ENCODE data around the gene SEPTIN3. TPM values are rescaled to one million over a fixed set of nuclear protein-coding genes. Genes with fewer than 3 reads are reported as not detected.

SEPTIN3 gene
- total and polyA plus RNA-seq, 2 donors from 2014 or later = 0.22 to 0.49 TPM

Other genes starting within 250 kb of the SEPTIN3 start
- 12.2 TPM for gene CCDC134, start 168.8 kb upstream of the SEPTIN3 start, total RNA-seq
- gene CCDC134, start 168.8 kb upstream of the SEPTIN3 start, polyA plus RNA-seq (ENCODE audit: insufficient read depth, low read depth, low replicate concordance) = 5.0 TPM
- gene SREBF2, start 136.3 kb upstream of the SEPTIN3 start, total RNA-seq = 71.4 TPM
- gene SREBF2, start 136.3 kb upstream of the SEPTIN3 start, polyA plus RNA-seq (ENCODE audit: insufficient read depth, low read depth, low replicate concordance) = 49.2 TPM
- gene SHISA8, start 54.4 kb upstream of the SEPTIN3 start, total RNA-seq = 0.35 TPM
- gene SHISA8, start 54.4 kb upstream of the SEPTIN3 start, polyA plus RNA-seq (ENCODE audit: insufficient read depth, low read depth, low replicate concordance) = 0.47 TPM
- 2.9 TPM for gene TNFRSF13C, start 42.6 kb upstream of the SEPTIN3 start, total RNA-seq
- not detected for gene TNFRSF13C, start 42.6 kb upstream of the SEPTIN3 start, polyA plus RNA-seq (ENCODE audit: insufficient read depth, low read depth, low replicate concordance)
- gene CENPM, start 22.3 kb upstream of the SEPTIN3 start, total RNA-seq = 2.8 TPM
- 2.8 TPM for gene CENPM, start 22.3 kb upstream of the SEPTIN3 start, polyA plus RNA-seq (ENCODE audit: insufficient read depth, low read depth, low replicate concordance)
- 2.5 TPM for gene WBP2NL, start 29.3 kb downstream of the SEPTIN3 start, total RNA-seq
- 0.84 TPM for gene WBP2NL, start 29.3 kb downstream of the SEPTIN3 start, polyA plus RNA-seq (ENCODE audit: insufficient read depth, low read depth, low replicate concordance)
- gene NAGA, start 101.4 kb downstream of the SEPTIN3 start, total RNA-seq = 29.8 TPM
- 27.0 TPM for gene NAGA, start 101.4 kb downstream of the SEPTIN3 start, polyA plus RNA-seq (ENCODE audit: insufficient read depth, low read depth, low replicate concordance)
- gene PHETA2, start 104.8 kb downstream of the SEPTIN3 start, total RNA-seq = 10.4 TPM
- 6.3 TPM for gene PHETA2, start 104.8 kb downstream of the SEPTIN3 start, polyA plus RNA-seq (ENCODE audit: insufficient read depth, low read depth, low replicate concordance)
- 113 TPM for gene SMDT1, start 110.3 kb downstream of the SEPTIN3 start, total RNA-seq
- 264 TPM for gene SMDT1, start 110.3 kb downstream of the SEPTIN3 start, polyA plus RNA-seq (ENCODE audit: insufficient read depth, low read depth, low replicate concordance)
- gene NDUFA6, start 121.3 kb downstream of the SEPTIN3 start, total RNA-seq = 69.0 TPM
- gene NDUFA6, start 121.3 kb downstream of the SEPTIN3 start, polyA plus RNA-seq (ENCODE audit: insufficient read depth, low read depth, low replicate concordance) = 317 TPM
- 3.2 TPM for gene CYP2D6, start 161.4 kb downstream of the SEPTIN3 start, total RNA-seq
- 0.39 TPM for gene CYP2D6, start 161.4 kb downstream of the SEPTIN3 start, polyA plus RNA-seq (ENCODE audit: insufficient read depth, low read depth, low replicate concordance)